Measurements from ENCODE around the gene NPLOC4. TPM values are rescaled to one million over a fixed set of nuclear protein-coding genes. Genes with fewer than 3 reads are reported as not detected.

Gene NPLOC4
- total and polyA plus RNA-seq, 2 of the 13 experiments (the other 11 are each of a cell fraction or from before 2014, with no cell fraction given): 57.0 to 97.0 TPM

DNA sequence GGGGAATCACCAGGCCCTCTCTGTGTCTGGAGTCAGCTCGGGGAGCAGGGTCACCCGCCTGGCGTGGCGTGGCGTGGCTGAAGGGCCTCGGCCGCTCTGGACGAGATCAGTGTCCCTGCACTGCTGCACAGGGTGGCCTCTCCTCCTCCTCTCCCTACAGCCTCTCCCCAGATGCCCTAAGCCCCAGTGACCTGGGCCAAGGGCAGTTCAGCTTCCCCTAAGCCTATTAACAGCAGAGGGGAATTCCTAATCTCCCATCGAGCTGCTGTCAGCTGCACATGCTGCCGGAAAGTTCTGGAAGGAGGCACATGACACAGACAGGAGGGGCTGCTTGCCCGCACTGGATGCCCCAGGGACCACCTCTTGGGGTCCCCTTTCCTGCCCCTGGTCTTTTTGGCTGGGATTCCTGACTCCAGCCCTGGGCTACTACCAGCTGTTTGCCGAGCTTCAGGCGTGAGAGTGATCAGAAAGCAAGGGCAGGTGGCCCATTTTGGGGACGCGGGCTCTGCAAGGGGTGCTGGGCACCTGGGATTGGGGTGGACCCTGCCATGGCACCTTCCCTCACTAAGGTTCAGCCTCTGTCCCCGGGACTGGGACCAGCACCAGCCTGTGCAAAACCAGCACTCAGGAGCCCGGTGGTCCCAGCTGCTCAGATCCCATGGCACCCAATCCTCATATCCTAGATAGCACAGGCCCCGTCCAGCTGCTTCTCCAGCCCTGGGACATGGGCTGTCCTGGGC lies 18.6 kb upstream of the NPLOC4 start (continued):
- TF ChIP-seq ZBTB40 (IDR thresholded peaks at IDR 0.05): no peak
- no peak for TF ChIP-seq ZBTB40 (CRISPR knock-in tag; IDR thresholded peaks at IDR 0.05)
- 0 out of 2 replicates have a peak, but pooled peaks have one; percentile 56 for TF ChIP-seq ZNF572 (CRISPR knock-in tag; IDR thresholded peaks at IDR 0.05)
- TF ChIP-seq ZNF460 (CRISPR knock-in tag; IDR thresholded peaks at IDR 0.05; ENCODE audit: borderline replicate concordance): no peak
- TF ChIP-seq ZNF160 (CRISPR knock-in tag; IDR thresholded peaks at IDR 0.05): no peak; the same call in 1 of the 2 replicates
- TF ChIP-seq PATZ1 (CRISPR knock-in tag; IDR thresholded peaks at IDR 0.05): no peak
- no peak for TF ChIP-seq SRSF1 (optimal IDR thresholded peaks at IDR 0.05; ENCODE audit: low read depth, low read length)
- no peak for TF ChIP-seq ZNF30 (CRISPR knock-in tag; IDR thresholded peaks at IDR 0.05)
- TF ChIP-seq ZNF441 (CRISPR knock-in tag; IDR thresholded peaks at IDR 0.05; ENCODE audit: borderline replicate concordance): peak; percentile 47; the same call in 1 of the 2 replicates
- no peak for TF ChIP-seq TBX3 (IDR thresholded peaks at IDR 0.05; ENCODE audit: borderline replicate concordance)
- TF ChIP-seq ZIK1 (CRISPR knock-in tag; IDR thresholded peaks at IDR 0.05; ENCODE audit: borderline replicate concordance, low read depth): no peak
- no peak for TF ChIP-seq ZNF367 (CRISPR knock-in tag; IDR thresholded peaks at IDR 0.05; ENCODE audit: borderline replicate concordance)
- no peak for TF ChIP-seq BATF2 (CRISPR knock-in tag; IDR thresholded peaks at IDR 0.05)
- TF ChIP-seq ATF5 (CRISPR knock-in tag; IDR thresholded peaks at IDR 0.05; ENCODE audit: low read depth): 0 out of 2 replicates have a peak, but pooled peaks have one; percentile 42
- TF ChIP-seq RNF2 (conservative IDR thresholded peaks at IDR 0.05; ENCODE audit: low read depth): peak; percentile 69
- TF ChIP-seq ZKSCAN5 (CRISPR knock-in tag; IDR thresholded peaks at IDR 0.05): no peak
- TF ChIP-seq ZC3H4 (CRISPR knock-in tag; IDR thresholded peaks at IDR 0.05; ENCODE audit: borderline replicate concordance): no peak

All from HepG2 (cell line).